T-cell (primary cell): ENCODE measurements around the gene SPOCK1. TPM values are rescaled to one million over a fixed set of nuclear protein-coding genes. Genes with fewer than 3 reads are reported as not detected.

Source experiments
- ATAC-seq, 4 experiments: fragments of 200-7000 bp in 3 of 4; fragments of 150-1000 bp in 1 of 4; cut with Tn5 transposase; replicated peaks in 1 of 4; 1 replicate in 3 of 4; 2 replicates in 1 of 4; pipeline ENCODE4 v1.10.0; 2021; ENCODE audit warnings: moderate library complexity in 3 of 4, mild to moderate bottlenecking in 2 of 4, moderate number of reproducible peaks in 1 of 4
- CTCF ChIA-PET, 2 donors: fragments of 300-600 bp; sonication (Branson Sonifier 250); formaldehyde crosslinking; loops; one replicate each; lab custom pipeline; 2022; ENCODE audit warnings: antibody characterized with exemption in 2 of 2; lab: Charles Lee
- POLR2A ChIA-PET, 2 donors: fragments of 300-600 bp; sonication (Branson Sonifier 250); formaldehyde crosslinking; loops; one replicate each; lab custom pipeline; 2022; ENCODE audit warnings: antibody characterized with exemption in 2 of 2; lab: Charles Lee
- DNase-seq, 35 experiments: peaks; one replicate each; pipeline versions ENCODE4 v3.0.0 to v3.0.0-alpha.2; 2013 to 2023
- H3K27ac ChIP-seq: one replicate; pipeline ENCODE4 v1.5.1; 2013; ENCODE audit warnings: low read length
- H3K27me3 ChIP-seq, 2 experiments: replicated peaks in 1 of 2; 1 replicate in 1 of 2; 2 replicates in 1 of 2; pipeline versions ENCODE4 v1.6.1 to v1.7.0; 2013; ENCODE audit warnings: low read length in 1 of 2, mixed read lengths in 1 of 2; ENCODE audit not compliant: control insufficient read depth in 2 of 2, insufficient read depth in 2 of 2; ENCODE audit errors: extremely low read depth in 1 of 2
- H3K36me3 ChIP-seq, 2 donors: 1 replicate in 1 of 2; 2 replicates in 1 of 2; pipeline versions ENCODE4 v1.6.1 to v1.7.0; 2013; ENCODE audit warnings: low read length in 1 of 2; ENCODE audit not compliant: control insufficient read depth in 2 of 2, insufficient read depth in 1 of 2; ENCODE audit errors: extremely low read depth in 1 of 2
- H3K4me1 ChIP-seq, 2 experiments: 1 replicate in 1 of 2; 2 replicates in 1 of 2; pipeline versions ENCODE4 v1.6.1 to v1.7.0; 2013; ENCODE audit warnings: low read length in 2 of 2, mixed read lengths in 1 of 2; ENCODE audit not compliant: insufficient read depth in 2 of 2, control insufficient read depth in 1 of 2; ENCODE audit errors: extremely low read depth in 1 of 2
- H3K4me3 ChIP-seq, 2 donors: 1 replicate in 1 of 2; 2 replicates in 1 of 2; pipeline versions ENCODE4 v1.5.1 to v1.7.0; 2013; ENCODE audit warnings: mild to moderate bottlenecking in 2 of 2, low read length in 1 of 2, moderate library complexity in 1 of 2; ENCODE audit not compliant: control insufficient read depth in 1 of 2; ENCODE audit errors: extremely low read depth in 1 of 2
- H3K9me3 ChIP-seq: 2 replicates; pipeline ENCODE4 v1.7.0; 2013
- H3K27ac Mint-ChIP-seq, 2 donors: one replicate each; pipeline ENCODE4 v1.8.0; 2020 to 2021; ENCODE audit warnings: mild to moderate bottlenecking in 2 of 2, mixed read lengths in 2 of 2
- H3K27me3 Mint-ChIP-seq, 2 donors: one replicate each; pipeline ENCODE4 v1.8.0; 2021 to 2022; ENCODE audit warnings: mixed read lengths in 2 of 2
- H3K36me3 Mint-ChIP-seq: one replicate; pipeline ENCODE4 v1.8.0; 2021; ENCODE audit warnings: mixed read lengths
- H3K4me1 Mint-ChIP-seq, 3 donors: one replicate each; pipeline ENCODE4 v1.8.0; 2020 to 2022; ENCODE audit warnings: mixed read lengths in 3 of 3, mild to moderate bottlenecking in 1 of 3
- H3K4me3 Mint-ChIP-seq, 3 donors: one replicate each; pipeline ENCODE4 v1.8.0; 2020 to 2022; ENCODE audit warnings: mild to moderate bottlenecking in 3 of 3, mixed read lengths in 3 of 3, moderate library complexity in 3 of 3
- H3K9me3 Mint-ChIP-seq, 3 donors: one replicate each; pipeline ENCODE4 v1.8.0; 2020 to 2022; ENCODE audit warnings: mixed read lengths in 3 of 3
- WGBS: methylation state at CpG from one replicate; pipeline ENCODE4 v1.1.5; 2013; ENCODE audit warnings: missing lambda C conversion rate; ENCODE audit not compliant: insufficient coverage; 5-methylcytosine and 5-hydroxymethylcytosine counted together
- total RNA-seq, 35 experiments: library from RNA in 6 of 35; stranded (reverse) in 6 of 35; fragments of 120-200 nt in 1 of 35; gene quantifications; one replicate each; pipeline versions ENCODE4 v1.2.1 to v1.2.4 and lab custom pipeline; 2013 to 2026

Gene SPOCK1
- total RNA-seq, 5 donors from 2014 or later (not counting 1 experiment from before 2014, with no cell fraction given) = 0.57 TPM; not detected in 4

DNA sequence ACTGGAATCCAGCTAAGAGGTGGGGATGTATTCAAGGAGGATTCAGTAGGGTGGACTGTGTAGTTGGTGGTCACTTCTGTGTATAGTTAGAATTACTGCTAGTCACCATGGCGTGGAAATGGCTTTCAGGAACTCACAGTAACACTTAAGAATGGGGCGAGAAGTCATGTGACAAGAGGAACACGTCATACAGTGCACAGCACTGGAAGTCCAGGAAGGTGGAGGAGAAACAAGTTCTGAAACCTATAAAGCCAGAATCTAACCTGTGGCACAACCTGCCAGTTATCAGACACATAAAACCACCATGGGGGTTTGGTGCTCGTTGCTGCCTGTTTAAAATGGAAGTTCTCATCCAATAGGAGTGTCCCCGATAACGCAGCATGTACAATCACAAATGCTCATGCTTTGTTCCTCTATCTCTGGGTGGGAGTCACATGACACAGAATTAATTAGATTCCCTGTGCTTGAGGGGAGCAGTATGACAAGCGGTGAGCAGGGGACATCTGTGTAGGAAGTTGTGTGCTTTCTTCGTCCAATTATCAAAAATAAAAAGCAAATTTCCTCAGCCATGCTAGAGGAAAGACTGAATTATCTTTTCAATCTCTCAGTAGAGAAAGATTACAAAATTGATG, 193.0 kb downstream of the SPOCK1 start:
- POLR2A ChIA-PET = interaction anchor here in 1 of 2 donors (0.6 kb wide), 1 partner anchor 1554 kb away, joined by 4 read pairs; no protein-coding TSS in a partner anchor
- 72% methylated on average over 3 of the region's 8 CpGs for WGBS
- Mint-ChIP-seq H3K9me3 (no peaks in the 10 kb centered on the region), H3K4me1 (no peaks in the 10 kb centered on the region), H3K36me3 (no peaks in the 10 kb centered on the region), H3K27ac (no peak overlapping the region), H3K27me3 (peaks cover 5 to 14% of the 10 kb centered on the region in 2 donors), H3K4me3 (no peak overlapping the region)
- Histone ChIP-seq H3K4me1 (no peaks in the 10 kb centered on the region), H3K27me3 (peaks cover 0 to 5% of the 10 kb centered on the region in 2 experiments), H3K36me3 (no peaks in the 10 kb centered on the region), H3K4me3 (no peak overlapping the region), H3K9me3 (no peaks in the 10 kb centered on the region), H3K27ac (no peak overlapping the region)
- CTCF ChIA-PET = no interaction called here
- DNase-seq (no peak), ATAC-seq (no peak)

DNA sequence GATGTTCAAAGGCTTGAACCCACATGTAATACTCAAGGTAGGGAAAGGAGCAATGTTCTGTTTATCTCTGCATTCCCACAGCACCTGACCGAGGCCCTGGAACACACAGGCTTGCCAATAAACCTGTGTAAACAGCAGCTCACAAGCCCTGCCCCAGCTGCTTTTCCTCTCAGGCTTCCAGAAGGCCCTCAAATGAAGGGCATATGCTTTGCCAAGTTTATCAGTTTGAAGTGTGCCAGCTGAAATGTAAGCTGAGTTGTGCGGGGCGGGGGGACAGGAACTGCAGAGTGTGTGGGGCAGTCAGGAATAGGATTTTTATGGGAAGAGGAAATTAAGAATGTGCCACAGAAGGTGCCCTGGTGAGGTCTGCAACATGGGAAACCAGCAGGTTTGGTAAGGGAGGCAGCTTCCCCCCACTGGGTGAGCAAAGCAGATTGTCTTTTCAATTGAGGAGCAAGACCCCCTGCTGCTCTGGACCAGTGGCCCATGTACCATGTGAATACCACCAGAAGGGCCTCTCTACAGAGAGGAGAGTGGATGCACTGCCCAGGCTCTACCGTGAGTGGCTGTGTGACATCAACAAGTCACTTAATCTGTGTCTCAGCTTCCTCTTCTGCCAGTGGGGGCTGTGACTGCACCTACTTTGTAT, 194.8 kb downstream of the SPOCK1 start:
- ChIA-PET CTCF (no interaction called here), POLR2A (no interaction called here)
- Mint-ChIP-seq H3K9me3 (no peaks in the 10 kb centered on the region), H3K36me3 (no peaks in the 10 kb centered on the region), H3K4me1 (no peaks in the 10 kb centered on the region), H3K4me3 (no peak overlapping the region), H3K27ac (no peak overlapping the region), H3K27me3 (peaks cover 5 to 18% of the 10 kb centered on the region in 2 donors)
- Histone ChIP-seq H3K36me3 (no peaks in the 10 kb centered on the region), H3K27ac (no peak overlapping the region), H3K4me1 (no peaks in the 10 kb centered on the region), H3K4me3 (no peak overlapping the region), H3K9me3 (no peaks in the 10 kb centered on the region), H3K27me3 (peaks cover 0 to 5% of the 10 kb centered on the region in 2 experiments)
- 58% methylated on average over 4 of the region's 4 CpGs for WGBS
- no peak for DNase-seq
- ATAC-seq = no peak

DNA sequence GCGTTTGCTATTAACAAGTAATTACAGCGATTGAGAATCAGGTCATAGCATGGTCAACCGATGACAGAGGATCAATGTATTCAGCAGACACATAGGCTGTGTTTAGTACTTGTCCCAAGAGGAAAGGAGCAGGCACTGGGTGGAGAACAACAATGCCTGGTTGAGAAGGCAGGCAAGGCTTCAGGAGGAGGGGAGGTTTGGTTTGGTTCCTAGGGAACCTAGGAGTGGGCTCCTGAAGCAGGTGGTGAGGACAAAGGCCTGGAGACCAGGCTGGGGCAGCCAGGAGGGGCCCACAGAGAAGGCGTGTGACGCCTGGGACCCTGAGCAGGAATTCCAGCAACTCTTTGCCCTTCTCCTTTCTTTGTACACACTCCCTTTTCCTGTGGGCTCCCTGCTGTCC, 195.6 kb downstream of the SPOCK1 start:
- no peaks in the 10 kb centered on the region for H3K36me3 Mint-ChIP-seq
- ATAC-seq (no peak), DNase-seq (no peak)
- no peak overlapping the region for H3K27ac Mint-ChIP-seq
- H3K27ac ChIP-seq = no peak overlapping the region
- H3K4me1 Mint-ChIP-seq = no peaks in the 10 kb centered on the region
- H3K4me3 ChIP-seq = no peak overlapping the region
- H3K27me3 Mint-ChIP-seq = peaks cover 5 to 18% of the 10 kb centered on the region in 2 donors
- no peak overlapping the region for H3K4me3 Mint-ChIP-seq
- peaks cover 0 to 5% of the 10 kb centered on the region in 2 experiments for H3K27me3 ChIP-seq
- no peaks in the 10 kb centered on the region for H3K9me3 Mint-ChIP-seq
- no peaks in the 10 kb centered on the region for H3K36me3 ChIP-seq
- H3K4me1 ChIP-seq = no peaks in the 10 kb centered on the region
- ChIA-PET CTCF (no interaction called here), POLR2A (no interaction called here)
- H3K9me3 ChIP-seq = no peaks in the 10 kb centered on the region
- 80% methylated on average over 3 of the region's 5 CpGs for WGBS

DNA sequence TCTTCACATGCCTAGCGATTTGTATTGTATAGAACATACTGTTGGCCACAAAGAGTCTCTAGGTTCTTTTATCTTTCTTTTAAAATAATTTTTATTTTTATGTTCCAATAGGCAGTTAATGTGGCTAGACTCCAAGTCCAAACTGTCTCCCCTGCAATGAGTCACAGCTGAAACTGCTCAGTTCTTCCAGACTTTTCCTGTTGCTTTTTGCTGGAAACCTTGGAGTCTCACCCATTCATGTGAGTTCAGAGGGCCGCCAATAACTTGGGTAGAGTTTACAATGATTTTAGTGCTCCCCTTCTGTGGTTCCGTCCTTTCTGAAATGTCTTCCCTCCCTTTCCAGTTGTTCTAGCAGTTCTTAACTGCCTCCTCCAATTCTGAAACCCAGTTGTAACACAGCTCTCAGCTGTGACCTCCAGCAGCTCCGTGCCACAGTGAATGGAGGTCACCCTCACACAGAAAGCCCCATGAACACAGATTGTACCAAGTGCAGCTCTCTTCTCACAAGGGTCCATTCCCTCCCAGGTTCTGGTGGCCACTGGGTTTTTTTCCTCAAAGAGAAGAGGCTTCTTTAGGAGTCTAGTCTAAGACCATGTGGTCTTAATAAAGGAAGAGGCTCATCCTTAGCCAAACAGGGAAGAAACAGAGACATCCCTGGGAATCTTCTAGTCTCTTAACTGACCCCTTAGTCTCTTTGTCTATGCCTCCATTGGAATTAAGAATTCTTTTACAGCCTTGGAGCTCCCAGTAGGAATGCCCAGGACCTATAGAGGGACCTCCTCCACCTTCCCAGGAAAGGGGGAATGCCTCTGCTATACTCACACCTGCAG, 198.5 kb downstream of the SPOCK1 start:
- Mint-ChIP-seq H3K4me3 (no peak overlapping the region), H3K36me3 (no peaks in the 10 kb centered on the region), H3K27me3 (peaks cover 2 to 14% of the 10 kb centered on the region in 2 donors), H3K9me3 (no peaks in the 10 kb centered on the region), H3K27ac (no peak overlapping the region), H3K4me1 (no peaks in the 10 kb centered on the region)
- WGBS = 71% methylated on average over 3 of the region's 4 CpGs
- Histone ChIP-seq H3K9me3 (no peaks in the 10 kb centered on the region), H3K4me3 (no peak overlapping the region), H3K36me3 (no peaks in the 10 kb centered on the region), H3K4me1 (no peaks in the 10 kb centered on the region), H3K27ac (no peak overlapping the region), H3K27me3 (peaks cover 0 to 5% of the 10 kb centered on the region in 2 experiments)
- no peak for ATAC-seq
- ChIA-PET POLR2A (no interaction called here), CTCF (interaction anchor here in 1 of 2 donors (0.7 kb wide), 1 partner anchor 9 kb away, joined by 3 read pairs; no protein-coding TSS in a partner anchor)
- no peak for DNase-seq

DNA sequence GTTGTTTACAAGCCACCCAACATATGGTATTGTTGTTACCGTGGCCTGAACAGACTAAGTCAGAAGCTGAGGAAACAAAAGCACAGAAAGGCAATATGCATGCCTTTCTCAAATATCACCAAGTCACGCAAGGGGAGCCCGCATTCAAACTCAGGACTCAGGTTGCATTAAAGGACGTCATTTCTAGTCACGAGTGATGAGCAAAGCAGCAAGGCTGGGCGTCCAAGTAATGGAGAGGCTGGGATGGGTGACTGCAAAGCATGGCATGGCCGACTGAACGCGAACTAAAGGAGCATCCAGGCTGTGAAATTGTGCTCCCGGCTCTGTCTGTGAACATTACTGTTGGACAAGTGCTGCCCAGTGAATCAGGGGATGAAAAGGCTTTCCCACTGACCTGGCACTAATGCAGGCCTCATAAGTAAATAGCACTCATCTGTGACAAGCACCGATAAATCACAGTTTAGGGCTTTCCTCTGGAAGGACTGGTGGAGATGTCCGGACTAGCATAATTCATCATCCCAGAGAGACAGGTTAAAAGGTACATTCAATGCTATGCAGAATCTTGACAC, 202.8 kb downstream of the SPOCK1 start:
- Histone ChIP-seq H3K4me1 (no peaks in the 10 kb centered on the region), H3K4me3 (no peak overlapping the region), H3K27me3 (no peaks in the 10 kb centered on the region), H3K36me3 (no peaks in the 10 kb centered on the region), H3K27ac (no peak overlapping the region), H3K9me3 (no peaks in the 10 kb centered on the region)
- H3K36me3 Mint-ChIP-seq = no peaks in the 10 kb centered on the region
- ChIA-PET CTCF (no interaction called here), POLR2A (no interaction called here)
- peaks cover 0 to 9% of the 10 kb centered on the region in 2 donors for H3K27me3 Mint-ChIP-seq
- no peak for ATAC-seq
- 82% methylated on average over 12 of the region's 12 CpGs for WGBS
- H3K4me1 Mint-ChIP-seq = no peaks in the 10 kb centered on the region
- H3K4me3 Mint-ChIP-seq = no peak overlapping the region
- H3K9me3 Mint-ChIP-seq = peaks cover 0 to 7% (median 0%) of the 10 kb centered on the region in 3 donors
- DNase-seq = no peak
- H3K27ac Mint-ChIP-seq = no peak overlapping the region

DNA sequence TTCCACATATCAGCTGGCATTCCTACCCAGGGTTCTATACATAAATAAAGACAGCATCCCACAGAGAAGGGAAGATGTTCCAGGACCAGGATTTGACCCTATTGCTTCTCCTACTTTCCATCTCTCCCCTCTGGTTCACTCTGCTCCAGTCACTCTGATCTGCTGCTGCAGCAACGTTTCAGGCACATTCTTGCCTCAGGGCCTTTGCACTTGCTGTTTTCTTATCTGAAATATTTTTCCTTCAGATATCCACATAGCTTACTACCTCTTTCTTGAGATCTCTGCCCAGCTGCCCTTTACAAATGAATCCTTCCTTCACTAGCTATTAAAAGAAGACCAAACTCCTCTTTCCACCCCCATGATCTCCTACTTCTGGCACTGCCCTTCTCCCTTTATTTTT, 204.5 kb downstream of the SPOCK1 start:
- Mint-ChIP-seq H3K4me3 (no peak overlapping the region), H3K27ac (no peak overlapping the region), H3K9me3 (peaks cover 0 to 7% (median 0%) of the 10 kb centered on the region in 3 donors), H3K36me3 (no peaks in the 10 kb centered on the region), H3K4me1 (no peaks in the 10 kb centered on the region), H3K27me3 (peaks cover 0 to 5% of the 10 kb centered on the region in 2 donors)
- DNase-seq = no peak
- Histone ChIP-seq H3K4me1 (no peaks in the 10 kb centered on the region), H3K27ac (no peak overlapping the region), H3K4me3 (no peak overlapping the region), H3K27me3 (no peaks in the 10 kb centered on the region), H3K9me3 (no peaks in the 10 kb centered on the region), H3K36me3 (no peaks in the 10 kb centered on the region)
- WGBS = 47% methylated on average over 1 of the region's 1 CpG
- ChIA-PET CTCF (no interaction called here), POLR2A (interaction anchor here in 1 of 2 donors (0.6 kb wide), 1 partner anchor 129 kb away, joined by 3 read pairs; no protein-coding TSS in a partner anchor)
- ATAC-seq = no peak
